GM21526 (cell line): ENCODE measurements around the gene CCDC121.

Experiments
- ATAC-seq: cut with Tn5 transposase; IDR thresholded peaks from one replicate; pipeline ENCODE4 v1.9.1; 2021; ENCODE audit warnings: moderate library complexity; ENCODE audit not compliant: unreplicated experiment, low FRiP score

CCDC121 gene

GRCh38 chr2:27583390-27583915 lies 45.4 kb downstream of the CCDC121 start:
- no peak for ATAC-seq

DNA sequence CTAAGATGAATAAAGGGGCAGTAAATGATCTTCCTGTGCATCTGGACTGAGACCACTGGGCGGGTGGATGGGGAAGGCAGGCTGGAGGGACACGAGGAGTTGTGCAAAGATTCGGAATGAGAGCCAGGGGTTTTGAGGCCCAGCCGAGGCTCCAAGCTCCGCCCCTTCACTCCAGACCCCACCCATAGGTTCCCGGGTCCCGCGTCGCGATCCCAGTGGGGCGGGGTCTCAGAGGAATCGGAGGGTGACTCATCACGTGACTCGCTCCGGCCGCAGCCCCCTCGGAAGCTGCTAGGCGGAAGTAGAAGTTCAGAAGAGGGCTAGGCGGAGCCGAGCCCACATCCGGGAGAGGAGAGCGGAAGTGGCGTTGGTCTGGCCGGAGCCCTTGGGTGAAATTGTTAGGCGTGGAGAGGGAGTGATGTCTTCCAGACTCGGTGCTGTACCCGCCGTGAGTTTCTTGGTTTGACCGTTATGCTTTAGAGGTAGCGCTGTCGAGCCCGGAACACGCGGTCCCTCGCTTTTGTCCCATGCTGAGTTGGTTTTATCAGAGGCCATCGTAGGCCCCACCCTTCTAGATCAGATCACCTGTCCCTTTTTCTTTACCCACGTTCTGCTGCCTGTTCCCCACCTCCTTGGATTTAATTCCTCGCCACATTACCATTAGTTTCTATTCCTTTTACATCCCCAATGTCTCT lies 46.0 kb downstream of the CCDC121 start, which contains the start of gene ZNF512:
ZNF512 (plus strand) TSS at position 348 of the 695 bp plus-strand sequence; CDS start at position 419, 71 bp downstream.
- ATAC-seq = peak; percentile 91

- no peak for ATAC-seq
These were observed 46.6 kb downstream of the CCDC121 start for GRCh38 chr2:27582129-27582694.

DNA sequence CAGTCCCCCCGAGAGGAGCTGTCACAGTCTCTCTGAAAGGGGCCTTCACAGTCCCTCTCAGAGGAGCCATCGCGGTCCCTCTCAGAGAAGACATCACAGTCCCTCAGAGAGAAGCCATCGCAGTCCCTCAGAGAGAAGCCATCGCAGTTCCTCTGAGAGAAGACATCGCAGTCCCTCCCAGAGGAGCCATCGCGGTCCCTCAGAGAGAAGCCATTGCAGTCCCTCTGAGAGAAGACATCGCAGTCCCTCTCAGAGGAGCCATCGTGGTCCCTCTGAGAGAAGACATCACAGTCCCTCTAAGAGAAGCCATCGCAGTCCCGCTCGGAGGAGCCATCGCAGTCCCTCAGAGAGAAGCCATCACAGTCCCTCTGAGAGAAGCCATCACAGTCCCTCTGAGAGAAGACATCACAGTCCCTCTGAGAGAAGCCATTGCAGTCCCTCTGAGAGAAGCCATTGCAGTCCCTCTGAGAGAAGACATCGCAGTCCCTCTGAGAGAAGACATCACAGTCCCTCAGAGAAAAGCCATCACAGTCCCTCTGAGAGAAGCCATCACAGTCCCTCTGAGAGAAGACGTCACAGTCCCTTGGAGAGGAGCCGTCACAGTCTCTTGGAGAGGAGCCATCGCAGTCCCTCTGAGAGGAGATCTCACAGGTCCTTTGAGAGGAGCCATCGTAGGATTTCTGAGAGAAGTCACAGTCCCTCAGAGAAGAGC lies 47.2 kb downstream of the CCDC121 start:
- ATAC-seq = no peak
